Measurements from ENCODE around the gene LRRC75A. TPM values are rescaled to one million over a fixed set of nuclear protein-coding genes. Genes with fewer than 3 reads are reported as not detected.
A peak's percentile ranks its signal among the peaks of the same experiment; 100 is the strongest.

Gene LRRC75A
- total RNA-seq, 1 experiment from 2014 or later, result 2.8 TPM

- Histone ChIP-seq H3K4me1 (ENCODE audit: insufficient read depth, low read length, poor library complexity, severe bottlenecking) (peaks cover 39% of the 10 kb centered on the region), H3K36me3 (ENCODE audit: insufficient read depth, low read length, poor library complexity, severe bottlenecking) (no peaks in the 10 kb centered on the region), H3K4me3 (ENCODE audit: low read depth, low read length, poor library complexity, severe bottlenecking) (no peak overlapping the region), H3K27me3 (replicated peaks; ENCODE audit: insufficient read depth, low read depth, low read length, poor library complexity) (no peaks in the 10 kb centered on the region), H3K27ac (ENCODE audit: low read depth, low read length, poor library complexity, severe bottlenecking) (no peak overlapping the region), H3K9me3 (ENCODE audit: low read depth, low read length, poor library complexity, severe bottlenecking) (no peaks in the 10 kb centered on the region)
- intact Hi-C loops (cut with micrococcal nuclease; ENCODE audit: unreplicated experiment), result no loop called here
- TF ChIP-seq EZH2 (IDR thresholded peaks at IDR 0.05; ENCODE audit: borderline replicate concordance, low read depth, low read length, poor library complexity, severe bottlenecking) (no peak), CTCF (conservative IDR thresholded peaks at IDR 0.05; ENCODE audit: low read depth, low read length) (no peak)
- BruUV-seq (replicated peaks), result TSS peak; percentile 25
- CTCF ChIA-PET, result no interaction called here
- peak; percentile 82 for DNase-seq (ENCODE audit: low spot score)
- POLR2A ChIA-PET (ENCODE audit: low non-redundant PET), result no interaction called here
Observed at GRCh38 chr17:16472539-16472938, 19.5 kb downstream of the LRRC75A start.

- no TSS peak for BruUV-seq (replicated peaks)
- POLR2A ChIA-PET (ENCODE audit: low non-redundant PET), result interaction anchor here (0.5 kb wide), 1 partner anchor 502 kb away, joined by 3 read pairs; no protein-coding TSS in a partner anchor
- intact Hi-C loops (cut with micrococcal nuclease; ENCODE audit: unreplicated experiment), result no loop called here
- TF ChIP-seq CTCF (conservative IDR thresholded peaks at IDR 0.05; ENCODE audit: low read depth, low read length) (no peak), EZH2 (IDR thresholded peaks at IDR 0.05; ENCODE audit: borderline replicate concordance, low read depth, low read length, poor library complexity, severe bottlenecking) (no peak)
- CTCF ChIA-PET, result no interaction called here
- no peak for DNase-seq (ENCODE audit: low spot score)
- Histone ChIP-seq H3K36me3 (ENCODE audit: insufficient read depth, low read length, poor library complexity, severe bottlenecking) (no peaks in the 10 kb centered on the region), H3K4me3 (ENCODE audit: low read depth, low read length, poor library complexity, severe bottlenecking) (no peak overlapping the region), H3K4me1 (ENCODE audit: insufficient read depth, low read length, poor library complexity, severe bottlenecking) (peaks cover 39% of the 10 kb centered on the region), H3K27ac (ENCODE audit: low read depth, low read length, poor library complexity, severe bottlenecking) (no peak overlapping the region), H3K9me3 (ENCODE audit: low read depth, low read length, poor library complexity, severe bottlenecking) (no peaks in the 10 kb centered on the region), H3K27me3 (replicated peaks; ENCODE audit: insufficient read depth, low read depth, low read length, poor library complexity) (no peaks in the 10 kb centered on the region)
Observed at GRCh38 chr17:16471295-16471694, 20.7 kb downstream of the LRRC75A start.

- no TSS peak for BruUV-seq (replicated peaks)
- ChIA-PET POLR2A (ENCODE audit: low non-redundant PET) (no interaction called here), CTCF (interaction anchor here (0.7 to 1.0 kb wide), 2 partner anchors 22 to 42 kb away, joined by 3 to 4 read pairs; partner anchors contain the start of gene LRRC75A)
- no peak overlapping the region for H3K4me3 ChIP-seq (ENCODE audit: low read depth, low read length, poor library complexity, severe bottlenecking)
- no peaks in the 10 kb centered on the region for H3K36me3 ChIP-seq (ENCODE audit: insufficient read depth, low read length, poor library complexity, severe bottlenecking)
- no peaks in the 10 kb centered on the region for H3K9me3 ChIP-seq (ENCODE audit: low read depth, low read length, poor library complexity, severe bottlenecking)
- H3K4me1 ChIP-seq (ENCODE audit: insufficient read depth, low read length, poor library complexity, severe bottlenecking), result peaks cover 39% of the 10 kb centered on the region
- intact Hi-C loops (cut with micrococcal nuclease; ENCODE audit: unreplicated experiment), result no loop called here
- H3K27me3 ChIP-seq (replicated peaks; ENCODE audit: insufficient read depth, low read depth, low read length, poor library complexity), result no peaks in the 10 kb centered on the region
- no peak overlapping the region for H3K27ac ChIP-seq (ENCODE audit: low read depth, low read length, poor library complexity, severe bottlenecking)
- no peak for TF ChIP-seq CTCF (conservative IDR thresholded peaks at IDR 0.05; ENCODE audit: low read depth, low read length)
- no peak for TF ChIP-seq EZH2 (IDR thresholded peaks at IDR 0.05; ENCODE audit: borderline replicate concordance, low read depth, low read length, poor library complexity, severe bottlenecking)
- no peak for DNase-seq (ENCODE audit: low spot score)
Observed at GRCh38 chr17:16470265-16470664, 21.7 kb downstream of the LRRC75A start.

All from A673 (cell line).